PC-3 (cell line): ENCODE results near the gene ANKS1B. TPM values are rescaled to one million over a fixed set of nuclear protein-coding genes. Genes with fewer than 3 reads are reported as not detected.

Experiments
- ATAC-seq: fragments of 200-7000 bp; cut with Tn5 transposase; 2 replicates; pipeline ENCODE4 v1.9.1; 2020; ENCODE audit warnings: mild to moderate bottlenecking, moderate library complexity
- BruUV-seq: library from RNA; stranded (reverse); fragments of 400-500 nt; replicated peaks from 2 replicates; lab custom pipeline; 2021; lab: Mats Ljungman, UMichigan
- CTCF ChIA-PET: fragments of 300-600 bp; sonication (Branson Sonifier 250); formaldehyde crosslinking; loops from one replicate; lab custom pipeline; 2022; ENCODE audit warnings: antibody characterized with exemption; lab: Charles Lee
- POLR2A ChIA-PET: fragments of 300-600 bp; sonication (Branson Sonifier 250); formaldehyde crosslinking; loops from one replicate; lab custom pipeline; 2022; ENCODE audit warnings: antibody characterized with exemption; ENCODE audit not compliant: unreplicated experiment; lab: Charles Lee
- DNase-seq: peaks from one replicate; pipeline ENCODE4 v3.0.0-alpha.2; 2015
- H2AFZ ChIP-seq: fragments of 300-600 bp; sonication (generic); 2 replicates; pipeline ENCODE4 v1.6.0; 2016; ENCODE audit warnings: antibody characterized with exemption, low read length
- H3F3A ChIP-seq: fragments of 300-600 bp; sonication (generic); one replicate; pipeline ENCODE4 v1.6.0; 2017; ENCODE audit warnings: antibody characterized with exemption, low read length, control low read depth, mild to moderate bottlenecking; ENCODE audit not compliant: unreplicated experiment
- H3K27ac ChIP-seq: fragments of 300-600 bp; sonication (generic); 2 replicates; pipeline ENCODE4 v1.5.1; 2016; ENCODE audit warnings: mild to moderate bottlenecking, low read length
- H3K27me3 ChIP-seq: fragments of 300-600 bp; sonication (generic); 2 replicates; pipeline ENCODE4 v1.6.1; 2016; ENCODE audit warnings: low read length, mixed read lengths
- H3K36me3 ChIP-seq: fragments of 300-600 bp; sonication (generic); 2 replicates; pipeline ENCODE4 v1.6.1; 2016; ENCODE audit warnings: low read depth, mixed run types, low read length, mixed read lengths
- H3K4me1 ChIP-seq: fragments of 300-600 bp; sonication (generic); 2 replicates; pipeline ENCODE4 v1.5.1; 2016; ENCODE audit warnings: low read length; ENCODE audit not compliant: insufficient read depth
- H3K4me2 ChIP-seq: fragments of 300-600 bp; sonication (generic); 2 replicates; pipeline ENCODE4 v1.6.0; 2016; ENCODE audit warnings: low read length
- H3K4me3 ChIP-seq: fragments of 300-600 bp; sonication (generic); 2 replicates; pipeline ENCODE4 v1.5.1; 2016; ENCODE audit warnings: mild to moderate bottlenecking, low read length, mixed read lengths
- H3K79me2 ChIP-seq: fragments of 300-600 bp; sonication (generic); 2 replicates; pipeline ENCODE4 v1.6.1; 2017; ENCODE audit warnings: low read length, mixed read lengths
- H3K9ac ChIP-seq: fragments of 300-600 bp; sonication (generic); 2 replicates; pipeline ENCODE4 v1.6.0; 2016; ENCODE audit warnings: mild to moderate bottlenecking, low read length
- H3K9me2 ChIP-seq: fragments of 300-600 bp; sonication (generic); replicated peaks from 2 replicates; pipeline ENCODE4 v1.6.1; 2016; ENCODE audit warnings: mixed run types, low read length, mixed read lengths
- H3K9me3 ChIP-seq: fragments of 300-600 bp; sonication (generic); 2 replicates; pipeline ENCODE4 v1.6.1; 2016; ENCODE audit warnings: low read length, mixed read lengths
- H4K20me1 ChIP-seq: fragments of 300-600 bp; sonication (generic); 2 replicates; pipeline ENCODE4 v1.6.1; 2016; ENCODE audit warnings: low read length, mixed read lengths
- CTCF ChIP-seq: fragments of 300-600 bp; sonication (generic); conservative IDR thresholded peaks from 2 replicates; pipeline ENCODE4 v1.5.1; 2017; ENCODE audit warnings: antibody characterized with exemption, low read depth, mild to moderate bottlenecking, low read length
- EZH2 ChIP-seq: fragments of 300-600 bp; sonication (generic); IDR thresholded peaks from one replicate; pipeline ENCODE4 v1.6.1; 2017; ENCODE audit warnings: antibody characterized with exemption, mild to moderate bottlenecking, low read length; ENCODE audit not compliant: unreplicated experiment
- EZH2phosphoT487 ChIP-seq: fragments of 300-600 bp; sonication (generic); IDR thresholded peaks from 2 replicates; pipeline ENCODE4 v1.6.1; 2018; ENCODE audit warnings: mild to moderate bottlenecking, antibody characterized with exemption, low read length, borderline replicate concordance
- intact Hi-C: fragments of 100-400 bp; cut with micrococcal nuclease; formaldehyde crosslinking; loops from 2 replicates; pipeline ENCODE4 v1.9.0; 2023
- total RNA-seq: library from RNA; depleted of rRNA; stranded (reverse); fragments of >200 nt; gene quantifications from 2 replicates; pipeline ENCODE4 v1.2.3, GENCODE V29; 2014

The ANKS1B gene
- total RNA-seq, 1 experiment from 2014 or later, result 0.07 TPM

DNA sequence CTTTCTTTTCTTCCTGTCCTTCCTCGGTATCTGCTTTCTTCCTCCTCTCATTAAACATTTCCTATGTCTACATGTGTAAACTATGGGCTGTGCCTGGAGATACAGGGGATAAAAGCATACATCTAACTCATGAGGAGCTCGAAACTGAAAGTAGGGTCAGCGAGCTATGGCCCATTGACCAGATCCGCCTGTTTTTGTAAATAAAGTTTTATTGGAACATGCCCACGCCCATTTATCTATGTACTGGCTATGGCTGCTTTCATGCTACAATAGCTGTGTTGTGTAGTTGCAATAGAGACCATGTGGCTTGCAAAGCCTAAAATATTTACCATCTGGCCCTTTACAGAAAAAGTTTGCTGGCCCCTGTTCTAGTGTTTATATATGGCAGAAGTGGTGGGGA is 838.0 kb downstream of the ANKS1B start:
- Histone ChIP-seq H3K4me3 (no peak overlapping the region), H3K27ac (no peak overlapping the region), H3K9me2 (no peaks in the 10 kb centered on the region), H4K20me1 (no peaks in the 10 kb centered on the region), H3K36me3 (no peaks in the 10 kb centered on the region), H3K4me1 (peaks cover 9% of the 10 kb centered on the region), H3K79me2 (no peaks in the 10 kb centered on the region), H3K4me2 (peak overlapping the region; percentile 34), H2AFZ (peak overlapping the region; percentile 40; the same call in 1 of the 2 replicates), H3K9ac (no peak overlapping the region), H3F3A (no peaks in the 10 kb centered on the region), H3K27me3 (no peaks in the 10 kb centered on the region), H3K9me3 (no peaks in the 10 kb centered on the region)
- intact Hi-C loops, result no loop called here
- no peak for ATAC-seq
- CTCF ChIA-PET, result no interaction called here
- POLR2A ChIA-PET, result no interaction called here
- DNase-seq, result no peak
- no peak for TF ChIP-seq EZH2phosphoT487
- BruUV-seq, result no TSS peak

DNA sequence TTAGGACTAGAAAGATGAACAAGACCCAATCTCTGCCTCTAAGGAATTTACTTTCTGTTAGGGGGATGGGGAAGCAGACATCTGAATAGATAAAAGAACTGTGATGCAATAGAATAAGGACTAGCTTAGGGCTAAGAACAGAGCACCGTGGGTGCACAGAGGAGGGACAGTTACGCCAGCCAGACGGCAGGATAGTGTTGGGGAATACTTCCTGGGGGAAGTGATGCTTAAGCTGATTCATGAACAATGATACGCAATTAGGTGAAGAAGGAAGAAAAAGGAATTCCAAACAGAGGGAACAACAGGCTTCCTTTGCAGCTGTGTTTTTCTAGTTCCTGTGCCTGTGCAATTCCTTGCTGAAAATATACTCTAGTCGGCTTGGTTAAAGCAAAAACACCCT is 838.6 kb downstream of the ANKS1B start:
- intact Hi-C loops, result no loop called here
- peak overlapping the region; percentile 34 for H3K4me2 ChIP-seq
- H3K9me3 ChIP-seq, result no peaks in the 10 kb centered on the region
- POLR2A ChIA-PET, result no interaction called here
- no peaks in the 10 kb centered on the region for H3F3A ChIP-seq
- DNase-seq, result no peak
- H2AFZ ChIP-seq, result peak overlapping the region; percentile 40; the same call in 1 of the 2 replicates
- TF ChIP-seq EZH2phosphoT487 (no peak), CTCF (no peak), EZH2 (no peak)
- H3K79me2 ChIP-seq, result no peaks in the 10 kb centered on the region
- H3K9ac ChIP-seq, result no peak overlapping the region
- H3K27ac ChIP-seq, result no peak overlapping the region
- H3K4me3 ChIP-seq, result no peak overlapping the region
- H3K27me3 ChIP-seq, result no peaks in the 10 kb centered on the region
- no peaks in the 10 kb centered on the region for H3K9me2 ChIP-seq
- H4K20me1 ChIP-seq, result no peaks in the 10 kb centered on the region
- no peak for ATAC-seq
- BruUV-seq, result no TSS peak
- CTCF ChIA-PET, result no interaction called here
- peaks cover 7% of the 10 kb centered on the region for H3K4me1 ChIP-seq
- no peaks in the 10 kb centered on the region for H3K36me3 ChIP-seq

DNA sequence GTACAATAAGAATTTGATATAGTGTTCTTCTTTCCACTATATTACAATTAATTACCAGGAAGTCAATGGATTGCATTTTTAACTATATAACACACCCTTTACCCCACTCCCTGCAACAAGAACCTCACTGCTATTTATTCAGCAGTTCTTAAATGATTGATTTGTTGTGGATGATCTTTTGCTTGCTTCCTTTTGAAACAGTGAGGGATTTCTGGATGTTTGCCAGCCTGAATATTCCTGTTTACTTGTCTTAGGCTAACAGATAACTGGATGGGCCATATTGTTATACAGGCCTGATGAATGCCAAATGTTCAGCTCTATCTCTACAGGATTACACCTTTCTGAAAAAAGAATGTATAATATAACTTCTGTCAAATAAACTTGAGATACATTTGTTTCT is 842.1 kb downstream of the ANKS1B start:
- no peaks in the 10 kb centered on the region for H3K9me2 ChIP-seq
- intact Hi-C loops, result no loop called here
- H3K9ac ChIP-seq, result no peak overlapping the region
- H3F3A ChIP-seq, result no peaks in the 10 kb centered on the region
- H4K20me1 ChIP-seq, result no peaks in the 10 kb centered on the region
- no peaks in the 10 kb centered on the region for H3K36me3 ChIP-seq
- no peak overlapping the region for H3K4me3 ChIP-seq
- POLR2A ChIA-PET, result no interaction called here
- CTCF ChIA-PET, result no interaction called here
- TF ChIP-seq CTCF (no peak), EZH2phosphoT487 (no peak)
- no TSS peak for BruUV-seq
- no peaks in the 10 kb centered on the region for H3K9me3 ChIP-seq
- no peak overlapping the region for H3K27ac ChIP-seq
- no peak for DNase-seq
- H3K4me1 ChIP-seq, result no peaks in the 10 kb centered on the region
- no peaks in the 10 kb centered on the region for H3K27me3 ChIP-seq
- no peak overlapping the region for H2AFZ ChIP-seq
- ATAC-seq, result no peak
- no peak overlapping the region for H3K4me2 ChIP-seq
- H3K79me2 ChIP-seq, result no peaks in the 10 kb centered on the region
